Germinal center (tissue), 1 donor: ENCODE data around the gene RYR2.
"Not testable (repeated sequence)": the region's sequence is repeated elsewhere in the genome, so short reads cannot be mapped to it uniquely, and the experiment has no call there.

Experiments used
- DNase-seq: peaks from one replicate; pipeline ENCODE4 v3.0.0; 2012; ENCODE audit warnings: mixed read lengths, low spot score

Gene RYR2

DNA sequence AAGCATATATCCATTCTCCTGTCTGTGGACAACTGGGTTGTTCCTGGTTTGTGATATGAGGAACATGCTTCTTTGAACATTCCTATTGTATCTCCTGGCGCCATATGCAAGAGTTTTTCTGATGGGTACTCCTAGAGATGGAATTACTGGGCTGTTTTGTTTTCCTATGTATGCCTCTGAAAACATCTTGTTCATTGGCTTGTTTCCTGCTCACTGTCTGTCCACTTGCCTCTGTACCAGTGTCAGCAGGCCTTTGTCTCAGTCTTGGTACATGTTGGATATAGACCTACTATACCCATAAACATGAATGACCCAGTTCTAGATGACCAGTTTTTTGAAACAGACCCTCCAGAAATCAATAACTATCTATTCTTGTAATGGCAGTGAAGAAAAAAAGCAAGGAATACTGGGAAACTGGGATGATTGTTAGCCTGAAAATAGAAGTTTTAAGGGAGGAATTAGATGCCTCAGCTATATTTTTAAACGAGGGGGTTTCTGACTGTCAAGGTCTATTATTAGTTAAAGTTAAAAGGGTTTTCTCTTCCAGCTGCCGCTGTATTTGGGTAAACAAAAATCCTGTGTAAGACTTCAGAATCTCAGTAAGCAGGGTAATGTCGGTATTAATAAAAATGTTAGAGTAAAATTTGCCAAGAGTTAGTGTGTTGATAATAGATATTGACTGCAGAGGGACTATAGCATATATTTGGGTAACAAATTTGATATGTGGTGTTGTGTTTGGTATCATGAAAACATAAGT, 103.6 kb downstream of the RYR2 start:
- DNase-seq = no peak

DNA sequence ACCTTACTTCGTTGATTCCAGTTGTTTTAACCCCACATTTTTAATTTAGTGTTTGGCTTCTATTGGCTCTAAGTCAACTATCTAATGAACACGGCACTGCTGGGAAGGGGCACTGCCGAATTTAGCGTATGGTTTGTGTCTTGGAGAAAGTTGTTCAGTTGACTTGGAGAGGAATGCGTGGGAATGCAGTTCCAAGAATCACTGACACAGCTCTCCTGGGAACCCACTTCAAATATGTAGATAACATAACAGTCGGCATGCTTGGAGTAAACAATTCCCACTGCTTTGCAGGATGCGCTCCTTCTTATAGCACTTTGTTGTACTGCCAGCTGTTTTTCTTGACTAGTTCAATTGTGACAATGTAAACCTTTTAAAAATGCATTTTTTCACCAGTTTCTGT, 104.3 kb downstream of the RYR2 start:
- DNase-seq = no peak

DNA sequence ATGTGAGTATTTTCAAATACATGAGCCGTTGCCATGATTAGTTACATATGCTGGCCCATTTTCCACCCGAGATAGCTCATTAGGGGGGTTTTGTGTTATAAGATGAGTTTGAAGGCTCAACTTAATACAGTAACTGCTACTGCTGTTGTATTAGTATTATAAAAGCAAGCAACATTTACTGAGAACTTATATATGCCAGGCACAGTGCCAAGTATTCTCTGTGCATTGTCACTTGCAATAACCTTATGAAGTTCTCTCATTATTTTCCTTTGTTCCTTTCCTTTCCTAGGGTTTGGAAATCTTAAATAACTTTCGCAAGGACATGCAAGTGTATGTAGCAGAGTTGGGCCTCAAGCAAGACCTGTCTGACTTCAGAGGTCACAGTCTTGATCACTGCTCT, 107.9 kb downstream of the RYR2 start:
- DNase-seq = no peak

DNA sequence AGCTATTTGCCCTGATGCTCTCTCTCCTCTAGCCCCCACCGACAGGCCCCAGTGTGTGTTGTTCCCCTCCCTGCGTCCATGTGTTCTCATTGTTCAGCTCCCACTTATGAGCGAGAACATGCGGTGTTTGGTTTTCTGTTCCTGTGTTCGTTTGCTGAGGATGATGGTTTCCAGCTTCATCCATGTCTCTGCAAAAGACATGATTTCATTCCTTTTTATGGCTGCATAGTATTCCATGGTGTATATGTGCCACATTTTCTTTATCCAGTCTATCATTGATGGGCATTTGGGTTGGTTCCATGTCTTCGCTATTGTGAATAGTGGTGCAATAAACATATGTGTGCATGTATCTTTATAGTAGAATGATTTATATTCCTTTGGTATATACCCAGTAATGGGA, 110.0 kb downstream of the RYR2 start:
- DNase-seq = not testable (repeated sequence)

DNA sequence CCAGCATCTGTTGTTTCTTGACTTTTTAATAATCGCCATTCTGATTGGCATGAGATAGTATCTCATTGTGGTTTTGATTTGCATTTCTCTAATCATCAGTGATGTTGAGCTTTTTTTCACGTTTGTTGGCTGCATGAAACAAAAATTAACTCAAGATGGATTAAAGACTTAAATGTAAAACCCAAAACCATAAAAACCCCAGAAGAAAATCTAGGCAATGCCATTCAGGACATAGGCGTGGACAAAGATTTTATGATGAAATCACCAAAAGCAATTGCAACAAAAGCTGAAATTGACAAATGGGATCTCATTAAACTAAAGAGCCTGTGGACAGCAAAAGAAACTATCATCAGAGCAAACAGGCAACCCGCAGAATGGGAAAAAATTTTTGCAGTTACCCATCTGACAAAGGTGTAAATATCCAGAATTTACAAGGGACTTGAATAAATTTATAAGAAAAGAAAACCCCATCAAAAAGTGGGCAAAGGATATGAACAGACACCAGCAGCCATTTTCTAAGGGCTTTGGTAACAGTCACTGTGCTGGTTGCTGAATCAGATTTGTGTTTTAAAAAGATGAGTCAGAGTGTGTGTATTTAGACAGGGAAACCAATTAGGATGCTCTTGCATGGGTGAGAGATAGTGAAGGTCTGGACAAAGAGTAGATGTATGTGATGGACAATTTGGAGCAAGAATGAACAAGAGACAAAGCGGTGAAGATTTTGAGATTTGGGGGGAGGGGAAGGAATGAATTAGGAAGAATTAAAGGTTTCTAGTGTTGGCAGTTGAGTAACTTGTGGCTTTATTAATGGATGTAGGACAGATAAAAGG, 110.7 kb downstream of the RYR2 start:
- DNase-seq = no peak

DNA sequence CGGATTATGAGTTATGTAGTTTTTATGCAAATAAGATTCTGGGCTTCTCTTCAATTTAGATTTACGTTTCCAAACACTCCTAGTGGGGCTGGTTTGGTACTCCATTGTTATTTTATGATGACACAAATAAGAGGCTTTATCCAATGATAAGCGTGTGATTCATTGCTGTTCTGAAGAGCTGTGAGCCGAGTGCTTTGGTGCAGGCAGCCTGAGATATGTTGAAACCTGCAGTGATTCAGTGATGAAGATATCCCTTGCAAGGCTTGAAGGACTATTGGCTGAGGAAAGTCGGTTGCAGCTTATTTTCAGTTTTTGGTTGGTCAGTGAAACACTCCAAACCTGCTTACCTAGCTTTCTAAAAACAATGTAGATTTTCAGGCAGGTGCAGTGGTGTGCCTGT, 112.2 kb downstream of the RYR2 start:
- DNase-seq = no peak

DNA sequence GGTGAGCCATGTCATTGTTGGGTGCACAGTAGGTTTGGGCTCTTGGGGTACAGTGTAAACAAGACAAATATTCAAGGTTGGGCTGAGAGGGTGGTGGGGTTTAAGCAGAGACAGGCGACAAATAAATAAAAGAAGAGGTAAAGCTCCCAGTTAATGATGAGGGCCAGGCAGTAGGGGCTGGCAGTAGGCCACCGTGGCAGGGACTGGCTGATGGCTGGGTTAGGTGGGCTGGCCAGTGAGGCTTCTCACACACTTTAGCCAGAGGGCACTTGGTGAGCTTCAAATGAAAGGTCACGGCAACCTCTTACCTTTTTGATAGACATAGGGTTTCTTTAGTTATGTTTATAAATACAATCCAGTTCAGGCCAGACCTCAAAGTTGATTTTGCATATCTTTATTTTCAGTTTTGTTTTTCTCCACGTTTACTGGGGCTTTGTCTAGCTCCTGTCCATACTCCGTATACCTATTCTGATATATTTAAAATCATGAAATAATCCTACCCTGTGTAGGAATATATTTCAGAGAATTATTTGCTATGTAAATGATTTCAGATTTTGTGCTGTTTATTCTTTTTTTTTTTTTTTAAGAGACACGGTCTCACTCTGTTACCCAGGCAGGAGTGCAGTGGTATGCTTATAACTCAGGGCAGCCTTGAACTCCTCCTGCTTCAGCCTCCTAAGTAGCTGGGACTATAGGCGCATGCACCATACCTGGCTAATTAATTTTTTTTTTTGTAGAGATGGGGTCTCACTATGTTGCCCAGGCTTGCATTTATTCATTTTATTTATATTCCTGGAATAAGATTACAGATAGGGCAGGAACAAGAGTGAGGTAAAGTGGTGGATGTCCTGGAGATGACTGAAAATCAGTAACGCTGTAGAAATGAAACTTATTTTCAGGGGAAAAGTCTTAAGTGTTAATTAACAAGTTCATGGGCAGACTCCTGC, 122.7 kb downstream of the RYR2 start:
- DNase-seq = no peak

DNA sequence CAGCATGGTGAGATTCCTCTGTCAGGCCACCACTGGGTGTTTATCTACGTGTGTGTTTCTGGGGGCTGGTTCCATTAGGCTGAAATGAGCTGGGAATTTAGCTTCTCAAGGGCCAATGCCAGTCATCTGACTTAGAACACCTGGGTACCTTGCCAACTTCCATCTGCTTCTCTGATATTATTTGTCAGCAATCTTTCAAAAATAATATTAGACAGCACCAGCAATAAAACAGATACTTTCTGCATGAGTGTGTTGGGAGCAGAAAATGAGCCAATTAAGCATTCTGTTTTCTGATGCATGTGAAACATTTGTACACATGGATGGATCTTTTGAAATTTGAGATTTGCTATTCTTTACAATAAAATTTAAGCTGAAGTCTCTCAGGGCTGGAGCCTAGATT, 124.1 kb downstream of the RYR2 start:
- DNase-seq = no peak

DNA sequence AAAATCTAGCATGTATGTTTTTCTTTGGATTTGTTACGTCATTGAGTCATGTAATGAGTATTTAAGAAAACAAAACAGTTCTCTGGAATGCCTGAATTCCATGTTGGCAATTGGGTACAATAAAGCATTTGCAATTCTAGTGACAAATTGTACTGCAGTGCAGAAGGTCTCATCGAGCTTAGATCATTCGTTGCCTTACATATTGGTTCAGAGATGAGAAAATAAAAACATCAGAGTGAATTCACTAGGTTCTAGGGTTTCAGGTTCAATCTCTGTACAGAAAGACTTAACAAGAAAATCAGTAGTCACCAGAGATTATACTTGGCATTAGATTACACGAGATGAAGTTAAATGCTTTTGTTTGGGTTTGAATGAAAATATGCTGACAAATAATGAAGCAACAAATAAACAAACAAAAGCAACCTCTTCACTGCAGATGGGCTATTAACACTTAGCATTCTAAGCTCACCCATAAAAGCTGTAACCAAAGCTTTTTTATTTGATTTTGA, 124.7 kb downstream of the RYR2 start:
- DNase-seq = no peak

DNA sequence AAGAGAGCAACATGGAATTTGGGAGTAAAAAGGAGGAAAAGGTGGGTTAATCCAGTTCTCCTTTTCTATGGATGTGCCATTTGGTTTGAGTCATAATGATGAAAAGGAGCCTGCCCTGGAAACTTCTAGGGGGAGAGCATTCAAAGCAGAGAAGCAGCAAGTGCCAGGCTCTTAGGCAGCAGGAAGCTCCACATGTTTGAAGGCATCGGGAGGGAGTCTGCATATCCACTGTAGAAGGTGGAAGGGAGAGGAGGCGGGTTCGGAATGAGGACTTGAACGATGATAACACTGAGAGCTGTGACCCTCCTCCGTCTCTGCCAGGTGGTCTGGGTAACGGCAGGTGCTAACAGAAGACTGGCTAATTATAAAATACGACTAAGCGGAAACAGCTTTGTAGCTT, 128.2 kb downstream of the RYR2 start:
- DNase-seq = no peak

DNA sequence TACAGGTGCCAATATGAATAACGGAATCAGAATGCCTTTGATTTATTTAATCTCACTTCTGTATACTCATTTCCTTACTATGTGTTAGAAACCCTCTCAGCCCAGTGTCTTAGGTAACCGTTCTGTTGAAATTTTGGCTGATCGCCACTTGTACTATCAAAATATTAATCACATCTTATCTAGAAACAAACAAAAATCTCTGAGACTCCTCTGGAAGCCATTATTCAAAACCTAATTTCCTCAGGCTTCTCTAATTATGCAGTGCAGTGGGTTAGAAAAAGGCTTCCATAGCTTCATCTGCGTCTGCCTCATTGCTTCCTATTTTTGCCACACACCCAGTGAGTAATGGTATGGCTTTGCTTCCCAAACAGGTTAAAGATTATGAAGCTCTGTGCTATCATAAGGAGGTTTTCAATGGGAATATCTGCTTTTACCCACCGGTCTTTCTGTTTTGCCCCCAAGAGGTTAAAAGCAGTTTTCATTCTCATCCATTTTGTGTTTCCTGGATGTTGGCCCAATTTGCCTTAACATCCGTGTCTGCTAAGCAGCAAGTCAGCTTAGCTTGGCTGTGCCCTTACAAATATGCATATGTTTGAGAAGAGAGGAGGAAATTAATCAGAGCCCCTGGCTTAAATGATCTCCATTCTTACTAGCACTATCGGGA, 129.6 kb downstream of the RYR2 start:
- no peak for DNase-seq

DNA sequence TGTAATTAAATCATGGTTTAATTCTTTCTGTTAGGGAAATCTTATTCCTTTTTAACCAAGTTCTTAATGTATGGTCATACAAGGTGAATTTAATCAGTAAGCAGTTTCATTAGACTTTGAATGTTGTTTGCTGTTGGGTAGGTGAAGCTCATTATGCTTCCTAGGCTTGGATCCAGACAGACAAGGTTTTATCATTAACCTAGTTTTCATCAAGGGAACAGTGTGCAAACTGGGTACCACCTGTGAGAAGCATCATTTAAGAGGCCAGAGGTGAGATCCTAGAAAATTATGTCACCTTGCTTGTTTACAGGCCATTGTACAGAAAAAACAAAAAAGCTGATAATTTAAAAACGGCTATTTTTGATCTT, 130.1 kb downstream of the RYR2 start:
- DNase-seq = no peak

DNA sequence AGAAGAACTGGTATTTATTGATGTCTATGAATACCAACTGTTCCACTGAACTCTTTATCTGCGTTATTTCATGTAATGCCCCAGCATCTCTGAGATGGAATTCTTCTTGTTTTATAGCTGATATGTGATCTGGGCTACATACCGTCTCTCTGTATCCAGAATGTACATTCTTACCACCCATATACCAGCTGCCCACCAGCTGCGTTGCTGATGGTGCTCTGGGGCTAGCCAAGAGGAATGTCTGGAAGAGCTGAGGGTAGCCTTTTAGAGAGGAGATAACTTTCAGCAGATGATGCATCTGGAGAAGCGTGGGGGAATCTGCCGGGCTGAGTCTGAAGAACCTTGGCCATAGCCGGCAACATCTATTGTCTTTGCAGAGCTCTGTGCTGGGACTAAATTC, 137.5 kb downstream of the RYR2 start:
- DNase-seq = no peak

DNA sequence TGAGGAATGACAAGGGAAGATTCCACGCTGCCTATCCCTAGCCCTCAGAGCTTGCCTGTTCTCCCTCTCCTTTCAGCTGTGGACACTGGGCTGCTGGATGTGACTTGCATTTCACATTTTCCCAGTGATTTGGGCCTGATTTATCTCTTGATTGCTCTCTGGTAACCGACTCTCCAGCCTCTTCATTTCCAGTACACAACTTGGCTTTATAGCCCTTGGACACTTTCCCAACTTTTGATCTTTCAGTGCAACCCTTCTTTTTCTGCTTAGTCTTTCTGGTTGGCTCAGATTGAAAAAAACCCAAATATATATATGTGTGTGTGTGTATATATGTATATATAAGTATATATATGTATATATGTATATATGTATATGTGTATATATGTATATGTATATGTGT, 138.3 kb downstream of the RYR2 start:
- DNase-seq = no peak

DNA sequence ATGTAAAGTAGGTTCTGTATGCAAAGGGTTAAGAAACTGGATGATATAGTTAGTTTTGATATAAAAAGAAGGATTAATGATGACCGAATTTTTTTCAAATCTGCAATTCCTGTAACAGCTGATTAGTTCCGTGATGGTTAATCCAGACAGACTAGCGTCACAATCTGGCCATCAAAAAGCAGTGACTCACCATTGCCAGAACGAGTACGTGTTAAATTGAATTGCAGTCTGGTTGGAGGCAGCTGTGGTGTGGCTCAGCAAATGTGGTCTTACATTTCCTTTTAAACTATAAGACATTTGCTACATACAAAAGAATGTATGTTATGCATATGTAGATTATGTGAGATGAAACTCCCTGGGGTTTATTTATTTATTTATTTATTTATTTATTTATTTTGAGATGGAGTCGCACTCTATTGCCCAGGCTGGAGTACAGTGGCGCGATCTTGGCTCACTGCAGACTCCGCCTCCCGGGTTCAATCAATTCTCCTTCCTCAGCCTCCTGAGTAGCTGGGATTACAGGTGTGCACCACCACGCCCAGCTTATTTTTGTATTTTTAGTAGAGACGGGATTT, 139.8 kb downstream of the RYR2 start:
- DNase-seq = no peak

DNA sequence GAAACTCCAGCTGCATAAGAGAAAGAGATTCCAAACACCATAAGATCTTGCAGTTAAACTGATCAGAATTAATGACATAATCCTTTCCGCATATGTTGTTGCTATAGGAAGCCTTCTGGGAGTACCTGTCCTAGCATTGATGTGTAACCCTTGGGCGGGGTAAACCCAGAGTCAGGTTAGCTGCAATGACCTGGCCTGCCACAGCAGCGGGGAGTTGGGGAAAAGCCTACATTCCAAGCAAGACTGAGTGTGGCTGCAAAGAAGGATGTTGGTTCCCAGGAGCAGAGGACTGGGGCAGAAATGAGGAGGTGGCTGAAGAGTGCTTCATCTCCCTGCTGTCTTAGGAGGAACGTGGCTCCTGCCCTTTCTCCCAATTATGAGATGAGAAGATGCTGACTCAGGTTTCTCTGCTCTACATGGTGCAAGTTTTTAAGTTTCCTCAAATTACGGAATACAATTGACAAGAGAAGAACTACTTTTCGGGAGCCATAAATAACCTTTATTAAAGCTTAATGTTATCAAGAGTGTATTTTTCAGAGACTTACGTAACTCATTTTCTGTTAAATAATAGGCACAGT, 142.1 kb downstream of the RYR2 start:
- no peak for DNase-seq

DNA sequence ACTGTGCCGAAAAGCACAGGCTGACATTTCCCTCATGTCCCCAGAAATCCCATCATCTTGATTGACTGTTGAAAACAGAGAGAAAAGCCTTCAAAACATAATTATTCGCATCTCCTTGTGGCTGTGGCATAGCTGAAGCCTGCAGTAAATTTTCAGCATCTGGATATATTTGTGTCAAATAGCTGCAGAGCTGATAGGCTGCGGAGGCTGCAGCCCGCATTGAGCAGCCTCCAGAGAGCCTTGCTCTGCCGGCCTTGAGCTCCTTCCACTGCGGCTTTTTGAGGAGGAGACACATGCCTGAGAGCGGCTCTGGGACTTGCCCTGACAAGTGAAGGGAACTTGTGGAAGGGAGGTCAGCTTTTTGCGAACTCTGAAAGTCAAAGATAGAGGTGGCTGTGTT, 144.7 kb downstream of the RYR2 start:
- DNase-seq = no peak

DNA sequence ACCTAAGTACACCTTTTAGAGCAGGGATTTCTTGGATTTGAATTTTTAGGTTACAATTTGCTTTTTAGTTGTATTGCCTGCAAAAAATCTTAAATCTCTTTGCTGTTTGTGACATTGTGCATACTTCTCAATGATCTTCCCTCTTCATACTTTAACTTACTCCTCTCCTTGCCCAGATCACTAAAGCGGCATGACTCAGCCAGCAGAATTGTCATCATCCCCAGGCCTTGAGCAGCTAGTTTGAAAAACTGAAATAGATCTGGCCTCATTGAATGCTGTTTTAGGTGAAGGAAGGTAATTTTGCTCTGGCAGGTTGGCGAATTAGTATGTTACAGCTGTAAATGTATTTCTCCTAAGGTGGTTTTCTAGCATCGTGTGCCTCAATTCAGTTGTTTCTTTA, 145.9 kb downstream of the RYR2 start:
- no peak for DNase-seq

DNA sequence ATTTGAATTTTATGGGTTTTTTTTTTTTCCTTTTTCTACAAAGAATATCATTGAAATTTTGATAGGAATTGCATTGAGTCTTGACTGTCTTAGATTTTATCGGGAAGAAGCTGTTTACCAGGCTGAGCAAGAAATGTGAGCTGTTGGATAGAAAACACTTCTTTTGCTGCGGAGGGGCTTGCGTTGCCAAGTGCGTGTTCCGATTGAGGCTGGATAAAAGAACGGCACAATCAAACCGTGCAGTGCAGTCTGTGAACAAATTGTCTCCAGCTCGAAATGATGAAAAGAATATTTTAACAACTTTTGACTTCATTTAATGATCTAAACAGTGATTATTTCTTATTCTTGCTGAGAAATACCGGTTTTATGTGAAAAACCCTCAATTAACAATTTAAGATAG, 149.4 kb downstream of the RYR2 start:
- DNase-seq = no peak

DNA sequence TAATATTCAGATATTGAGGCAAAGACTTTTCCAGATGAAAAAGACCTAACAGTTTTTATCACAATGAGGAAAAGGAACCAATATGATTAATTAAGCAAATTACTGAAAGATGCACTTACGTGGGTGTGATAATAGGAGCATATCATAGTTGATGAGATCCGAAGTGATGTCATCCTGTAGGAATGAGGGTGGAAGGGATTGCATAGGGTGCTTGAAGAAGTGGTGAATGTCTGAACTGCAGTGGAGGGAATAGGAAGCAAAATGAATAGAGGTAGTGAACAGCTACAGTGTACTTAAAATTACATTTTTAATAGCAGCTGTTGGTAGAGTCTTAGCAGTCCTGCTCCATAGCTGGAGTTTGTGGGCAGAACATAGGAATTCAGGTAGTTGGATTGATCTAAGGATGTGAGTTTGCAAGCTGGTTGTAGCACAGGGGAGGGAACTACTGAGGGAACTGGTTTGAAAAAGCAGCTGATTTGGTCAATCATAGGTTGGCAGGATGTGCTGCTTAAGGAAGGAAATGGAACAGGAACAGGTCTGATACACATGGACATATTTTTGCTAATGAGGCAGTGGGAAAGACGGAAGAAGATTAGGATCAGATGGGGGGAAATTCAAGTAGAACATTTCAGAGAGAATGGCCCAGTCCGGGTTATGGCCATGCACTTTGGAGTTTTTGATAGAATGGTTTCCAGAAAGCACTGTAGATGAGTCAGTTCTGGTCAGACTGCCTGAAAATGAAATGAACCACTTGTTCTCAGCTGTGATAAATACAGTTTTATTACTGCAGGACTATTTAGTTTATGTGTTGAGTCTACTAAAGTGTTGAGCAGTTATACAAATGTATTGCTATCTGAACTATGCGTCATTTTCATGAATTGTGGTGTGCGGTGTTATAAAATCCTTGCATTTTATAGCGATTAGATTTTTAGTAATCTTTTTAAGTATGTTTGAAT, 155.8 kb downstream of the RYR2 start:
- no peak for DNase-seq
